GM12874 (cell line): ENCODE measurements around the gene PHC1.

Source experiments
- CTCF ChIP-seq: IDR thresholded peaks from 2 replicates; pipeline ENCODE4 v1.5.1; 2011; ENCODE audit warnings: low read depth, mild to moderate bottlenecking, control low read depth, low read length, moderate library complexity; ENCODE audit not compliant: insufficient read depth

The PHC1 gene

DNA sequence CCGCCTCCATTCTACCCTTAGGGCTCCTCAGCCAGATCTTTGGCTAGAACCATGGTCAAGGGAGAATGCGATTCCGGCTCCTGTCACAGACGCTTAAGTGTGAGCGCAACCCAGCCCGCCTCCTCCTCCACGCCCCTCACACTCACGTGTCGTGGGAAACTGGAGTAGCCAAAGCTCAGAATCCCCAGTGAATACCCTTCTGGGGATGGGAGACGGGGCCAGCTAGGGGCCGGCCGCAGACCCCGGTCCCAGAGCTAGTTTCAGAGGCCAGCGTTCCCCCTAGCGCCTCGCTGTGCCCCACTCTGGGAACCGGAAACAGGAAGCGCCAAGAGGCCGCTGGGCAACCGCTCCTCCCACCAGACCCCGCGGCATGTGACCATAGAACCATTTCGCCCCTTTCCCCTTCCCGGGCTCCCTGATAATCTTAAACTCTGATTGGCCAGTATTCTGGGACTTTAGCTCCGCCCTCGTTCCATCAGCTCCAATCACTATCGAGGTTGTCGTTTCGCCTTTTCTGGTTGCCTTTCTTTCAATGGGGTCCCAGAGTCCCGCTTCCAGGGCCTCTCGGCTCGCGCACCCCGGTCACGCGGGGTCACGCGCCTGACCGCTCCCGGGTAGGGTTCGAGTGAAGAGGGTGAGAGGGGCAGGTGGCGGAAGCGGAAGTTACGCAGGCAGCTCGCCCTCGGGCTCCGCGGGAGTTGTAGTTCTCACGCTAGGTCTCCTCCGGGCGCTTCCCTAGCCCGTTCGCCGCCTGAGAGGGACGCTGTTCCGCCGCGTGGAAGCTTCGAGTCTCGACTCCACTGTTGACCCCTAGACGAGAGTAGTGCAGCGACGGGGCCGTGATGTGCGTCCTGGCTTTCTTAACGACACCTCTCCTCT is 35.3 kb downstream of the PHC1 start, which contains the start of gene M6PR:
M6PR (minus strand) TSS at position 304 of the 879 bp plus-strand sequence. CDS start 3,241 bp downstream, outside the sequence.
- peak; percentile 79 for TF ChIP-seq CTCF

DNA sequence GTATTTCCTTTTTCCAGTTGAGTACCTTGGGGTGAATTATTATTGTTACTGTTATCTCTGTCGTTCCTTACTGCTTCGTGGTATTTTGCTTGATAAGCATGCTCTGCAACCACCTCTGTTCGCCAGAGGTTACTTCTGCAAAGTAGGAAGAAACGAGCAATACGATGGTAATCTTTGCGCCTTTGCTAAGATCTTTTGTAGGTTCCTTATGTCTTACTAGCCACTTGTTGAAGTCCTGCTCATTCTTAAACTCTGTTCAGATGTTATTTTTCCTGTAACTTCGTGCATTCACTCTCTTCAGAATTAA is 35.9 kb downstream of the PHC1 start:
- TF ChIP-seq CTCF: no peak

DNA sequence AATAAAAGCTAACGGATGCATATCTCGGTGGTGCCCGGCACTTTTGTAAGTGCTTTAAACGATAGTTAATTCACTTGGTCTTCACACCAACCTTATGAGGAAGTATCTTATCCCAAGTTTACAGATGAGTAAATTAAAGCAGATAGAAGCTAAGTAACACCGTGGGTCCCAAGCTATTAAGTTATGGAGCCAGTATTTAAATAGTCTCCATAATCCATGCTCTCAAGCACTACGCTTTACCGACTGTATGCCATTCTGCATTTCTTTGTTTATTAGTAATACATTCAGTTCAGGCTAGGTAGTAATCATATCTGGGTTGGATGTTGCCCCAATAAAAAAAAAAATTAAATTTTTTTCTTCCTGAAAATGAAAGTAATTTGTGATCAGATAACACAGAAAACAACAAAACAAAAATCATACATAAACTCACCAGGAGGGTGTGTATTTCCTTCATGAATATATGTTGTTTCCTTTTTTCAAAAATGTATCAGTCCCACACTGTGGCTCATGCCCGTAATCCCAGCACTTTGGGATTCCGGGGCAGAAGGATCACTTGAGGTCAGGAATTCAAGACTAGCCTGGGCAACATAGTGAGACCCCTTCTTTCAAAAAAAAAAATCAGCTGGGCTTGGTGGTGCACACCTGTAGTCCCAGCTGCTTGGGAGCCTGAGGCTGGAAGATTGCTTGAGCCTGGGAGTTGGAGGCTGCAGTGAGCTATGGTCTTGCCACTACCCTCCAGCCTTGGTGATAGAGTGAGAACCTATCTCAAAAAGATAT is 36.6 kb downstream of the PHC1 start:
- no peak for TF ChIP-seq CTCF

- no peak for TF ChIP-seq CTCF
Measured at GRCh38 chr12:8951744-8952143, 37.4 kb downstream of the PHC1 start.

DNA sequence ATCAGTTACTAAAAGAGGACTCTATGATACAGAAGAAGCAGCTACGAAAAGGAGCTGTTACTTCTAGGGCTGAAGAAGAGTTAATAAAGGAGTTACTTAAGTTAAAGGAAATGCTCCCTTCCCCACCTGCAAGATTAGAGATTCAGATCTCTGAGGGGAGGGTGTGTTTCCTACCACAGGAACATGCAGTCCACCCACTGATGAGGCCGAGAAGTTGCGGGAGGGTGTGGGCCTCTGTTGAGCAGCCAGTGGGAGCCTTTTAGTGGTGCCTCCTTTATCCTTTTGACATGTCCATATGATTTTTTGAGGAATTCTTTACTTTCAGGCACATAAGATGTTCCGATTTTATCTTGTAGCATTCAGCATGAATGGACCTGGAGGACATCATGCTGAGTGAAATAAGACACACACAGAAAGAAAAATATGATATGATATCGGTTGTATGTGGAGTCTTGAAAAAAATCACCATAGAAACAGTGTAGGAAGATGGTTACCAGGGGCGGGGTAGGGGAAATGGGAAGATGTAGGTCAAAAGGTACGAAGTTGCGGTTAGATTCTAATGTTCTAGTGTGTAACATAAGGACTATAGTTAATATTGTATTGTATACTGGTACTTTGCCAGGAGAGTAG is 39.6 kb downstream of the PHC1 start:
- no peak for TF ChIP-seq CTCF

GRCh38 chr12:8956073-8956472 is 41.8 kb downstream of the PHC1 start:
- TF ChIP-seq CTCF: no peak

GRCh38 chr12:8956772-8957171 is 42.5 kb downstream of the PHC1 start:
- no peak for TF ChIP-seq CTCF
